Right cardiac atrium (tissue), 5 donors: ENCODE measurements around the gene ELMO1. TPM values are rescaled to one million over a fixed set of nuclear protein-coding genes. Genes with fewer than 3 reads are reported as not detected.

ENCODE experiments used
- ATAC-seq, 2 donors: fragments of 200-7000 bp; cut with Tn5 transposase; one replicate each; pipeline versions ENCODE4 v1.8.0 to v1.9.1; 2020; ENCODE audit warnings: moderate library complexity in 2 of 2, mild to moderate bottlenecking in 1 of 2
- DNase-seq, 3 donors: peaks; one replicate each; pipeline ENCODE4 v3.0.0-alpha.2; 2020
- H3K27ac ChIP-seq: one replicate; pipeline ENCODE4 v1.5.1; 2013; ENCODE audit warnings: mild to moderate bottlenecking, low read length, control low read depth, moderate library complexity
- H3K27me3 ChIP-seq: one replicate; pipeline ENCODE4 v1.6.1; 2013; ENCODE audit not compliant: control insufficient read depth, insufficient read depth
- H3K4me1 ChIP-seq: one replicate; pipeline ENCODE4 v1.6.1; 2013; ENCODE audit warnings: low read length; ENCODE audit not compliant: control insufficient read depth, insufficient read depth
- H3K4me3 ChIP-seq: one replicate; pipeline ENCODE4 v1.5.1; 2013; ENCODE audit warnings: low read length, control low read depth
- H3K9me3 ChIP-seq: one replicate; pipeline ENCODE4 v1.6.1; 2013; ENCODE audit warnings: low read length; ENCODE audit not compliant: control insufficient read depth
- WGBS: extraction: QIAGEN DNeasy Blood & Tissue Kit; methylation state at CpG from one replicate; pipeline ENCODE4 v1.1.7; 2013; 5-methylcytosine and 5-hydroxymethylcytosine counted together
- intact Hi-C, 4 donors: fragments of 100-400 bp; cut with DNase I; formaldehyde crosslinking; loops; one replicate each; pipeline versions ENCODE4 v1.11.0 to v1.14.0; 2022 to 2023
- microRNA-seq, 2 donors: library from miRNA; unstranded; fragments of <30 nt; microRNA quantifications; one replicate each; pipeline ENCODE4 v1.2.0, GENCODE V29; 2020 to 2021
- polyA plus RNA-seq: library from polyadenylated mRNA; stranded (reverse); fragments of 200-250 nt; gene quantifications from one replicate; pipeline ENCODE4 v1.2.3, GENCODE V29; 2013
- total RNA-seq, 4 donors: library from RNA; stranded (reverse); fragmentation: NEBNext Ultra II Directional; extraction: Animal tissue kit (Norgen Biotek cat#: 25700); gene quantifications; one replicate each; pipeline ENCODE4 v1.2.1, GENCODE V29; 2021
- donor health status: healthy with polysubstance abuse.
- donor health status: DM: no; HTN: yes; CAD: no.
- donor health status: DM: no; HTN: no; CAD: no.
- donor health status: DM: no; HTN: yes; CAD: no; lungs with severe emphysema.
- donor health status: DM: yes; HTN: yes; CAD: no.

Gene ELMO1
- total and polyA plus RNA-seq, 5 donors, result 11.8 to 20.8 (median 18.8) TPM

- no peak for ATAC-seq
- DNase-seq, result no peak
- 68% methylated on average over 2 of the region's 2 CpGs for WGBS
- H3K9me3 ChIP-seq, result no peaks in the 10 kb centered on the region
- no peaks in the 10 kb centered on the region for H3K27me3 ChIP-seq
- no peak overlapping the region for H3K27ac ChIP-seq
- intact Hi-C loops, result no loop called here
- H3K4me1 ChIP-seq, result no peaks in the 10 kb centered on the region
- H3K4me3 ChIP-seq, result no peak overlapping the region
Measured at GRCh38 chr7:36810489-36810888, 638.2 kb downstream of the ELMO1 start.

- no peaks in the 10 kb centered on the region for H3K4me1 ChIP-seq
- H3K27ac ChIP-seq, result no peak overlapping the region
- H3K27me3 ChIP-seq, result no peaks in the 10 kb centered on the region
- ATAC-seq (no peak), DNase-seq (no peak)
- H3K9me3 ChIP-seq, result no peaks in the 10 kb centered on the region
- intact Hi-C loops, result no loop called here
- H3K4me3 ChIP-seq, result no peak overlapping the region
- 95% methylated on average over 1 of the region's 1 CpG for WGBS
Measured at GRCh38 chr7:36810032-36810431, 638.6 kb downstream of the ELMO1 start.

- no peak for ATAC-seq
- Histone ChIP-seq H3K4me1 (no peaks in the 10 kb centered on the region), H3K9me3 (no peaks in the 10 kb centered on the region), H3K27ac (no peak overlapping the region), H3K27me3 (no peaks in the 10 kb centered on the region), H3K4me3 (no peak overlapping the region)
- no peak for DNase-seq
- WGBS, result 88% methylated on average over 3 of the region's 3 CpGs
- intact Hi-C loops, result no loop called here
Measured at GRCh38 chr7:36809510-36809909, 639.2 kb downstream of the ELMO1 start.

- H3K9me3 ChIP-seq, result no peaks in the 10 kb centered on the region
- intact Hi-C loops, result no loop called here
- H3K27ac ChIP-seq, result no peak overlapping the region
- DNase-seq (no peak), ATAC-seq (no peak)
- WGBS, result 92% methylated on average over 3 of the region's 3 CpGs
- no peaks in the 10 kb centered on the region for H3K4me1 ChIP-seq
- no peak overlapping the region for H3K4me3 ChIP-seq
- no peaks in the 10 kb centered on the region for H3K27me3 ChIP-seq
Measured at GRCh38 chr7:36809086-36809485, 639.6 kb downstream of the ELMO1 start.

GRCh38 chr7:36806891-36807290, 641.8 kb downstream of the ELMO1 start:
- ATAC-seq, result no peak
- intact Hi-C loops, result no loop called here
- no peaks in the 10 kb centered on the region for H3K4me1 ChIP-seq
- no peak overlapping the region for H3K27ac ChIP-seq
- 67% methylated on average over 2 of the region's 2 CpGs for WGBS
- no peaks in the 10 kb centered on the region for H3K27me3 ChIP-seq
- no peak overlapping the region for H3K4me3 ChIP-seq
- DNase-seq, result no peak
- no peaks in the 10 kb centered on the region for H3K9me3 ChIP-seq

Small RNAs within 50 kb of the gene (microRNA-seq; reads per million reads assigned to microRNA genes)
- gene MIR1200, result 0 reads per million in 2 donors

Other genes starting within 250 kb of the ELMO1 start
- gene GPR141, start 234.9 kb upstream of the ELMO1 start, total RNA-seq, result under 1 TPM in 2 of 4 donors, not detected in 2; 0.66 to 0.79 TPM
- gene GPR141, start 234.9 kb upstream of the ELMO1 start, polyA plus RNA-seq, result not detected